Kidney epithelial cell (primary cell): ENCODE results near the gene PAK1. TPM values are rescaled to one million over a fixed set of nuclear protein-coding genes. Genes with fewer than 3 reads are reported as not detected.

ENCODE experiments used
- DNase-seq: peaks from one replicate; pipeline ENCODE4 v3.0.0-alpha.2; 2010; ENCODE audit warnings: low read depth
- H3K27me3 ChIP-seq: 2 replicates; pipeline ENCODE4 v1.6.0; 2011; ENCODE audit warnings: low read length; ENCODE audit not compliant: control insufficient read depth, insufficient read depth
- H3K36me3 ChIP-seq: 2 replicates; pipeline ENCODE4 v1.5.1; 2011; ENCODE audit warnings: low read length; ENCODE audit not compliant: control insufficient read depth, insufficient read depth
- H3K4me3 ChIP-seq: 2 replicates; pipeline ENCODE4 v1.5.1; 2011; ENCODE audit warnings: low read depth, mild to moderate bottlenecking, control low read depth, low read length
- total RNA-seq: library from RNA; depleted of rRNA; stranded (reverse); fragments of >200 nt; gene quantifications from 2 replicates; pipeline ENCODE4 v1.2.3, GENCODE V29; 2015
- TF ChIP-seq, protein P1 (sequence below): IDR thresholded peaks from 2 replicates; pipeline ENCODE4 v1.5.1; 2011; ENCODE audit warnings: mild to moderate bottlenecking, moderate library complexity, low read length, control low read depth, inconsistent platforms; ENCODE audit not compliant: insufficient read depth, poor library complexity, severe bottlenecking

PAK1 gene
- total RNA-seq, 1 donor from 2014 or later: 35.3 TPM

DNA sequence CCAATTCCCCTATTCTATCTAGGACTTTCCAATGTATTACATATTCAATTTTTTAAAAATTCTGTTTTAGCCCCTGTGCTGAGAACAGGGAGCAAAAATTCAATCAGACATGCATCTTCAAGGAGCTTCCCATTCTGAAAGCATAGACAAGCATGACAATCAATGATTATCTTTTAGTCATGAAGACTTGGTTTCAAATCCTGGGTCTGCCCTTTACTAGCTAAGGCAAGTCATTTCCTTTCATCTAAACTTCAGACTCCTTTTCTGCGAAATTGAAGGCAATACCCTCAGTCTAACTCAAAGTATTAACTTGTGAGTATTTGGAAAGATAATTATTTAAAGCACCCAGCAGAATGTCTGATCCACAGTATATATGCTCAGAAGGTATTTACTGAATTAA lies 24.1 kb downstream of the PAK1 start:
- Histone ChIP-seq H3K27me3 (no peaks in the 10 kb centered on the region), H3K36me3 (no peaks in the 10 kb centered on the region)
- TF ChIP-seq, protein P1, sequence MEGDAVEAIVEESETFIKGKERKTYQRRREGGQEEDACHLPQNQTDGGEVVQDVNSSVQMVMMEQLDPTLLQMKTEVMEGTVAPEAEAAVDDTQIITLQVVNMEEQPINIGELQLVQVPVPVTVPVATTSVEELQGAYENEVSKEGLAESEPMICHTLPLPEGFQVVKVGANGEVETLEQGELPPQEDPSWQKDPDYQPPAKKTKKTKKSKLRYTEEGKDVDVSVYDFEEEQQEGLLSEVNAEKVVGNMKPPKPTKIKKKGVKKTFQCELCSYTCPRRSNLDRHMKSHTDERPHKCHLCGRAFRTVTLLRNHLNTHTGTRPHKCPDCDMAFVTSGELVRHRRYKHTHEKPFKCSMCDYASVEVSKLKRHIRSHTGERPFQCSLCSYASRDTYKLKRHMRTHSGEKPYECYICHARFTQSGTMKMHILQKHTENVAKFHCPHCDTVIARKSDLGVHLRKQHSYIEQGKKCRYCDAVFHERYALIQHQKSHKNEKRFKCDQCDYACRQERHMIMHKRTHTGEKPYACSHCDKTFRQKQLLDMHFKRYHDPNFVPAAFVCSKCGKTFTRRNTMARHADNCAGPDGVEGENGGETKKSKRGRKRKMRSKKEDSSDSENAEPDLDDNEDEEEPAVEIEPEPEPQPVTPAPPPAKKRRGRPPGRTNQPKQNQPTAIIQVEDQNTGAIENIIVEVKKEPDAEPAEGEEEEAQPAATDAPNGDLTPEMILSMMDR: no peak

DNA sequence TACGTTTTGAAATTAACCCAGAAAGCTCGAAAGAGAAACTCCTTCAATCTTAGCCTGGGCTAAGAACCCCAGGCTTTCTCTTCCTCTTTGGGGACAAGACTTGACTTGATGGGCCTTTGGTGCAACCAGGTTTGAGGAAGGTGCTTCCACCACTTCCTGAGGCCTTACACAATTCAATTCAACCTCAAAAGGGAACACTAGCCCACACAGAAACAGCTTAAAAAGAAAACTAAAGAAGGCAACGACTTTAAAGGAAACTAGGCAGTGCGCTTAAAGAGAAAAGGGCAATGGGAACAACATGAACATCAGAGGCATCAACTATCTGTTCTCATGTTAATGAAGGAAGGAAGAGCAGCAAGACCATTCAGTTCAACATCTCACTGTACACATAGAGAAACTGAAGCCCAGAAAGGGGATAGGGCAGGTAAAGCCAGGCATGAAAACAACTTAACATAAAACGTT lies 24.8 kb downstream of the PAK1 start:
- TF ChIP-seq, protein P1: no peak
- no peak overlapping the region for H3K4me3 ChIP-seq
- no peaks in the 10 kb centered on the region for H3K36me3 ChIP-seq
- no peak for DNase-seq
- no peaks in the 10 kb centered on the region for H3K27me3 ChIP-seq

More for the DNA sequence above, 24.1 kb downstream of the PAK1 start:
- DNase-seq: no peak
- H3K4me3 ChIP-seq: no peak overlapping the region

DNA sequence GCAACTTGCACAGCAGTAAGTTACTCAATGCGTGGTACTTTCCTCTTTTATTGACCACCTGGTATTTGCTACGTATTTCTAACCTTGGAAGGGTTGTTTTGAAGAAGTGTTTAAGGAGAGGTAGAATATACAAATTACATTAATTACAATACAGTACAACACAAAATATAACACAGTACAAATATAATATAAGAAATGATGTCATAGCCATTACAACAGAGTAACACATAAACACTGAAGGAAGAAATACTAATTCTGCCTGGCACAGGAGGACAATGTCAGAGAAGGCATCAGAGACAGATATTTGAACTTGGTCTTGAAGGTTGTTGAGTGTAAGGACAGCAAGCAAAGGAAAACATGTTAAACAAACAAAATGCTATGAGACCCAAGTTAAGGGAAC lies 25.6 kb downstream of the PAK1 start:
- H3K4me3 ChIP-seq: no peak overlapping the region
- TF ChIP-seq, protein P1: no peak
- no peaks in the 10 kb centered on the region for H3K36me3 ChIP-seq
- no peak for DNase-seq
- no peaks in the 10 kb centered on the region for H3K27me3 ChIP-seq

DNA sequence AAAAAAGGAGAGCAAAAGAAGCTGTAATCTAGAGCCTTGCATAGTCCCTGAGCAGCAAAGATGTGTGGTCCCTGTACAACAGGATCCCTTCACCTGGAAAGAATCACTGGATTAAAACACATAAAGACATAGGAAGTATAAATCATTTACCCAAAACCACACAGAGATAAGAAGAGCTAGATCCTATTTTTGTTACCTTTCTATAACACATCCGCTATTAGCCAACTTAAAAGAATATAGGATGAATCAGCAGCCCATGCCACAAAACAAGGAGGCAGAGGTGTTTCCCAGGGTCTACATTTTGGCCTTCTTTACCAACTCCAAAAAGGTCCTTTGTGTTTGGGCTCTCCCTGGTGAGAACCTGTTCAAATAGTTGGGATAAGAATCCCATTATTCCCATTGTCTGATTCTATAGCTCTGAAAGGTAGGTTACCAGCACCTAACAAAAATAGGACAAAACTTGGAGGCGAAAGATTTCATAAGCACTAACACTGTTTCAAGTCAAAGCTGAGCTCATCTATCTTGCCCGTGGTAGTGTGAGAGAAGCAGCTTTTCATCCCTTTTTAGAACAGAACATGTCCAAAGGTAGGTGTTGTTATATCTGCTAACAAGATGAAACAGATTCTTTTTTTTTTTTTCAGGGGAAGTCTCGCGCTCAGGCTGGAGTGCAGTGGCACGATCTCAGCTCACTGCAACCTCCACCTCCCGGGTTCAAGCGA lies 26.8 kb downstream of the PAK1 start:
- no peaks in the 10 kb centered on the region for H3K36me3 ChIP-seq
- DNase-seq: no peak

DNA sequence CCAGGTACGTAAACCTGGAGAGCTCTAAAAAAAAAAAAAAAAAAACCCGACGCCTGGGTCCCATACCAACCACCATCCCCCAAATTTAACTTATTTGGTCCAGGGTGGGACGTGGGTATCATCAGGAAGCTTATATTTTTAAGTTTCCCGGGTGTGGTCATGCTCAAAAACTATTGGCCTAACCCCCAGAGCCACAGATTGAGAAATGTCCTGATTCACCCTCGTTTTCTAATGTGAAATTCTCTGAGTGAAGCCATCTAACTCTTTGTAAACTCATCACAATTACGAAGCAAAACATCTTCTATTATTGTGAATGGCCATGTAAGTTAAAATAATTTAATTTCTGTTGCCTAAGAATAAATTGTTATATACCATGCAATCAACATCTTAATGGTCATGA lies 29.6 kb downstream of the PAK1 start:
- DNase-seq: no peak
- Histone ChIP-seq H3K36me3 (no peaks in the 10 kb centered on the region), H3K27me3 (no peaks in the 10 kb centered on the region), H3K4me3 (no peak overlapping the region)
- TF ChIP-seq, protein P1: no peak

More for the DNA sequence above, 26.8 kb downstream of the PAK1 start:
- TF ChIP-seq, protein P1: no peak
- no peaks in the 10 kb centered on the region for H3K27me3 ChIP-seq
- H3K4me3 ChIP-seq: no peak overlapping the region
